Measurements from ENCODE around the gene FITM1.
A peak's percentile ranks its signal among the peaks of the same experiment; 100 is the strongest.

The FITM1 gene

DNA sequence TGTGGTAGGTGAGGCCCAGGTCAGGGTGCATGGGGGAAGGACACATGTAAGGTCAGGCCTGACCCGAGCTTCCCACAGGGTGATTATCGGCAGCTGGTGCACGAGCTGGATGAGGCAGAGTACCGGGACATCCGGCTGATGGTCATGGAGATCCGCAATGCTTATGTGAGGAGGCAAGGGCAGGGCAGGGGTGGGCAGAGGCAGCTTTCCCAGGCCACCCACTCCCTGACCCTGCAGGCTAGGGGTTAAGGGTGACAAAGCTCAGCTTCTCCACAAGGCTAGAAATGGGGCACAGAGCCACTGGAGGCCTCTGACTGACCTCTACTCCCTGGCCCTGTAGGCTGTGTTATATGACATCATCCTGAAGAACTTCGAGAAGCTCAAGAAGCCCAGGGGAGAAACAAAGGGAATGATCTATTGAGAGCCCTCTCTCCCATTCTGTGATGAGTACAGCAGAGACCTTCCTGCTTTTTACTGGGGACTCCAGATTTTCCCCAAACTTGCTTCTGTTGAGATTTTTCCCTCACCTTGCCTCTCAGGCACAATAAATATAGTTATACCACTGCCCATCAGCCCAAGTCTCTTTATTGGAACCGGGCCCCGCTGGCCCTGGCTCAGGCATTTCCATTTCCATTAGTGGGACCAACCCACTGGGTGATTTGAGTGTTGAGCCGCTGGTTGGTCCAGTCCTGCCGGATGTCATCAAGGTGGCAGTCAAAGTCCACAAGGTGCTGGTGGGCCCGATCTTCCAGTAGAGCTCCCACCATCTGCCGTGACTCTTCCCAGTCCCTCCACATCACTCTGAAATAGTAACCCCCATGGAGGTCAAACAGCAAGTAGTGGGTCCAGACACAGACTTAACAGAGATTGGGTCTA, 8.2 kb downstream of the FITM1 start:
- TF ChIP-seq, protein P1, sequence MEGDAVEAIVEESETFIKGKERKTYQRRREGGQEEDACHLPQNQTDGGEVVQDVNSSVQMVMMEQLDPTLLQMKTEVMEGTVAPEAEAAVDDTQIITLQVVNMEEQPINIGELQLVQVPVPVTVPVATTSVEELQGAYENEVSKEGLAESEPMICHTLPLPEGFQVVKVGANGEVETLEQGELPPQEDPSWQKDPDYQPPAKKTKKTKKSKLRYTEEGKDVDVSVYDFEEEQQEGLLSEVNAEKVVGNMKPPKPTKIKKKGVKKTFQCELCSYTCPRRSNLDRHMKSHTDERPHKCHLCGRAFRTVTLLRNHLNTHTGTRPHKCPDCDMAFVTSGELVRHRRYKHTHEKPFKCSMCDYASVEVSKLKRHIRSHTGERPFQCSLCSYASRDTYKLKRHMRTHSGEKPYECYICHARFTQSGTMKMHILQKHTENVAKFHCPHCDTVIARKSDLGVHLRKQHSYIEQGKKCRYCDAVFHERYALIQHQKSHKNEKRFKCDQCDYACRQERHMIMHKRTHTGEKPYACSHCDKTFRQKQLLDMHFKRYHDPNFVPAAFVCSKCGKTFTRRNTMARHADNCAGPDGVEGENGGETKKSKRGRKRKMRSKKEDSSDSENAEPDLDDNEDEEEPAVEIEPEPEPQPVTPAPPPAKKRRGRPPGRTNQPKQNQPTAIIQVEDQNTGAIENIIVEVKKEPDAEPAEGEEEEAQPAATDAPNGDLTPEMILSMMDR (IDR thresholded peaks at IDR 0.05; ENCODE audit: low read depth, low read length, missing control alignments): no peak
- DNase-seq (ENCODE audit: extremely low read depth, low read depth): no peak
- no peak overlapping the region for H3K4me3 ChIP-seq (replicated peaks; ENCODE audit: low read depth, low read length)

GRCh38 chr14:24139272-24139934, 8.9 kb downstream of the FITM1 start:
- TF ChIP-seq, protein P1 (IDR thresholded peaks at IDR 0.05; ENCODE audit: low read depth, low read length, missing control alignments): no peak
- peak overlapping the region; percentile 81 for H3K4me3 ChIP-seq (replicated peaks; ENCODE audit: low read depth, low read length)
- no peak for DNase-seq (ENCODE audit: extremely low read depth, low read depth)

DNA sequence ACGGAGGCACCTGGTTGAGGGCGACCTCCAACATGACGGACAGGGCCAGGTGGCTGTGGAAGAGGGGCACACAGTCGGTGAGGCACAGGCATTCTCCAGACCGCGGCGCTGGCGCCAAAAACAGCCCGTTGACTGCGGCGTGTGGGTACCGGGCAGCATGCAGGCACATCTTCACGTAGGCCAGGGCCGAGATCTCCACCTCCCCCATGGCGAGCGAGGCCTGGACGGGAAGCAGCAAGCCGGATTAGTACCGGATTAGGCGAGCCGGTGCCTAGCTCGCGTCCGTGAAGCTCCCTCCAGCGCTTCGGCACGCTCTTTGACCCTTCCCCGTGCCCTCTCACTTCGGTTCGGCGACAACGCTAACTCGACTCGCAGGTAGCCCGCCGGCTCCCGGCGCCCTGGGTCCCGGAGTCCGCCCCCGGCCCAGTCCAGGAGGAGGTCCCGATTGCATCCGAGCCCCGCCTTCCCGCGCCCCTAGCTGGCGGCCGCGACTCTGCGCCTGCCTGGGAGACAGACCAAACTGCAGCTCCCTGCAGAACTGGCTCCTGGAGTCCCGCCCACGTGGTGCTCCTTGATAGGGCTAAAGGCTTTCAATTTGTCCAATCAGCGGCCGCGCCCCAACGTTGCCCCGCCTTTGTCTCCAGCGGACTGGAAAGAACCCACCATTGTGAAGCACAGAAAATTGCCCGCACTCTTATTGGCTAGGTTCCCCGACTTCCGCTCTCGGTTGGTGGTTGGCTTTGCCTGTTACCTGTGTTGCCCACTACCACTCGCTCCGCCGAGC, 10.8 kb downstream of the FITM1 start, which contains the start of gene EMC9:
TSS of gene EMC9 (minus strand) at position 495 of the 784 bp plus-strand sequence. CDS start at position 208, 287 bp downstream.
- peak; percentile 99 for DNase-seq (ENCODE audit: extremely low read depth, low read depth)
- peak within 1 kb of the TSS; percentile 81 for H3K4me3 ChIP-seq (replicated peaks; ENCODE audit: low read depth, low read length)
- TF ChIP-seq, protein P1 (IDR thresholded peaks at IDR 0.05; ENCODE audit: low read depth, low read length, missing control alignments): peak; percentile 28

DNA sequence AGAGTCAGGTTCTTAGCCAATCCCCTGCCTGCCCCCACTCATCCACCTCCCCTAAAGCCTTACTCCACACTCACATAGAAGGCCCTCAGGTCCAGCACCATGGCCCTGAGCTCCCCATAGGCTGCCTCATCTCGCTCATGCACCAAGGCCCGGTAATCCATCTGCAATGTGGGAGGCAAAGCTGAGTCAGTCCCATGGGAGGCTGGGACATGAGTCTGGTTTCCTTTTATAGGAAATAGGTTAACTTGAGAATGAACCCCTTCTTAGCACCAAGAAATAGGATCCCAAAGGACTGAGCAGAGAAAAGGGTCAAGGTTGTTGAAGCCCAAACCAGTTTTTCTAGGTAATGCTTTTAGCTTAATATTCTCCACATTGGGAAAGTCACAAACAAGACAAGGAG, 13.1 kb downstream of the FITM1 start:
- H3K4me3 ChIP-seq (replicated peaks; ENCODE audit: low read depth, low read length): no peak overlapping the region
- DNase-seq (ENCODE audit: extremely low read depth, low read depth): no peak
- TF ChIP-seq, protein P1 (IDR thresholded peaks at IDR 0.05; ENCODE audit: low read depth, low read length, missing control alignments): no peak

GRCh38 chr14:24144451-24144850, 14.0 kb downstream of the FITM1 start:
- TF ChIP-seq, protein P1 (IDR thresholded peaks at IDR 0.05; ENCODE audit: low read depth, low read length, missing control alignments): no peak
- DNase-seq (ENCODE audit: extremely low read depth, low read depth): no peak
- H3K4me3 ChIP-seq (replicated peaks; ENCODE audit: low read depth, low read length): no peak overlapping the region

DNA sequence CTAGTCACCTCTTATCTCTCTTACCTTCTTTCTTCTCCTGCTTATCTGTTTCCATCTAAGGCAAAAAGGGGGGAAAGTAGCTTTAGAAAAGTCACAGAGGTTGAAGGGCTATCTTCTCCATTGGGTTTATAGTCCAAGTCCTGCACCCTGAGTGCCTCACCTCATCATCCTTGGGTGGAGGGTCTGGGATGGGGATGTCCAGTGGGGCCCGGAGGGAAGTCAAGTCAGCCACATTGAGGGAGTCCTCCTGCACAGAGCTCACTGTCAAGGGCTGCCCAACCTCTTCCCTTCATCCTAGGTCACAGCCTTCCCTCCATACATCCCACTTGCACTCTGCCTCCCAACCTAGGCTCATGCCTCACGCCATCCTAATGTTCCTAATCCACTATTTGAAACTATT, 14.8 kb downstream of the FITM1 start:
- peak overlapping the region; percentile 75 for H3K4me3 ChIP-seq (replicated peaks; ENCODE audit: low read depth, low read length)
- DNase-seq (ENCODE audit: extremely low read depth, low read depth): no peak
- TF ChIP-seq, protein P1 (IDR thresholded peaks at IDR 0.05; ENCODE audit: low read depth, low read length, missing control alignments): no peak

Data from HFF-Myc (cell line).